ENCODE measurements around the gene SPTSSB.

The SPTSSB gene

DNA sequence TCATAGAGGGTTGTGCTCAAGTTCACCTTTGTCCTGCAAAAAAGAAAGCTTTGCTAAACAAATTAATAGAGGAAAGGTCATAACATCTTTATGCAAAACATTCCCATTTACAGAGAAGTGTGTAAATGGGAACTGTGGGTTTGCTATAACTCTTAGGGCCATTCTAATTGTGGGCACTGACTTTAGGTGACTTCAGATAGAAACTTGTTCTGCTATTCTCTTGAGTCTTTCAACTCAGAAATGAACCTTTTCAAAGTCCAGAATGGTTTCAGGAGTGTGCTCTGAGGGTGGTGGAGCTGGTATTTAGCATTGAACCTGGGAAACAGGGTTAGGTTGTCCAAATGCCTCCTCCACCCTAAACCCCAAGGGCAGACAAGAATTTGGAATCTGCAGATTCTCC lies 34.0 kb downstream of the SPTSSB start:
- no peak for DNase-seq

DNA sequence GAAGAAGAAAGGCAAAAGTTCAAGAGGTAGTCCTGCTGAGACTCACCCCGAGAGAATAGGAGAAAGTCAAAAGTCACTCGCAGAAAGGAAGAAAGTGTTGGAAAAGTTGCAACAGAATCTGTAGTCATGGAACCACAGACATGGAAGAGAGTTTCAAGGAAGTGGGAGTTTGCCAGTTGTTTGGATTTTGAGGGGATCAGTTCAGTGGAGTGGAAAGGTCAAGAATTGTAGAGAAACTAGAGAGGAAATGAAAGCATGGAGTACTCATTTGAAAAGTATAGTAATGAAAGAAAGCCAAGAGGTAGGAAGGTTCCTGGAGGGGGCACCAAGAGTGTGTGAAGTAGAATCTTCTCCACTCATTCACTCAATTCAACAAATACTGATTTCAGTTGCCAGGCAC lies 34.7 kb downstream of the SPTSSB start:
- no peak for DNase-seq

DNA sequence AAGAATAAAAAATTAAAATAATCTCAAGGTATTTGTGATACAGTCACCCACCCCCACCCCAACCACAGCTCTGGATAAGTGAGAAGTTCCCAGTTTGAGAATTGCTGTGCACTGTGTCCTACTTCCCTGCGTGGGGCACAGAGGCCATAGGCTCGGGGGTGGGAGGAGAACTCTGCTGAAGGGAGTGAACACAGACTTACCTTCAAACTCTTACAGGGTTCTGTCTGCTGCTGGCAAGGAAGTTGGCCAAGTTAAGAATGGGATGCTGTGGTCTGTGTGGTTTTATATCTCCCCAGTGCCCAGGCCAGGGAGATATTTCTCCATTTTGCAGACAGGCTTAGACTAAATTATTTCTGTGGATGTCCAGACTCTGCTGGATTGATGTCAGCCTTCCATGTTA lies 37.6 kb downstream of the SPTSSB start:
- no peak for DNase-seq

DNA sequence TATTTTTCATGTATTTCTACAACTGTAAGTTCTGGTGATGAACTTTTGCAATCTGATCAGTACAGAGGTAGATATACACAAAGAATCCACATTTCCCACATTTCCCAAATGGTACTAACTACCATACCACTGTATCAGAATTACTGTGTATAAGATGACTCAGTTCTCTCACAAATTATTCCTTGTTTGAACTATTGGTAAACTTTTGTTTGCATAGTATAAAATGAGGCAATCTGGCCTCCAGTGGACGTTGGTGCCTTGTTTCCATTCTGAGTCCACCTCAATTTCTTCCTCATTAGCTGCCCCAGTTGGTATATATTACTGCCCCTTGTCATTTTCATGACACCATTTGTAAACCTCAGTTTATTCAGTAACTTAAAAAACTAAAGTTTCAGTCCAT lies 38.5 kb downstream of the SPTSSB start:
- DNase-seq = no peak

DNA sequence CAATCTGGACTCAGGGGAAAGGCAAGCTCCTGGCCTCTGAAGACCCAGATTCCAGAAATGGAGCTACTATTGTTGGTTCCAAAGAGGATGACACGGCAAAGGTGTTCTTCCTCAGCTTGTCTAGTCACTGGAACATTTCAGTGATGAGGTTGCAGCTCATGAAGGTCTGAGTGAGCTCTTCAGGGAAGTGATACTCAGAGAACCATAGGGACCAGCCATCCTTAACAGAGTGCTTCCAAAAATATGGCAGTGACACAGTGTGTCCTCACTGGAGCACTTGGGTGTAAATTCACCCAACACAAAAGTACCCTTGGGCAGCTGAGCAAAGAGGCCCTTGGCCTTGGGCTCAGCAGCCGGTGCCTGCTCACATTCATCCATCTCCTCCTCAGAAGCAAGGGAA lies 46.3 kb downstream of the SPTSSB start:
- no peak for DNase-seq

DNA sequence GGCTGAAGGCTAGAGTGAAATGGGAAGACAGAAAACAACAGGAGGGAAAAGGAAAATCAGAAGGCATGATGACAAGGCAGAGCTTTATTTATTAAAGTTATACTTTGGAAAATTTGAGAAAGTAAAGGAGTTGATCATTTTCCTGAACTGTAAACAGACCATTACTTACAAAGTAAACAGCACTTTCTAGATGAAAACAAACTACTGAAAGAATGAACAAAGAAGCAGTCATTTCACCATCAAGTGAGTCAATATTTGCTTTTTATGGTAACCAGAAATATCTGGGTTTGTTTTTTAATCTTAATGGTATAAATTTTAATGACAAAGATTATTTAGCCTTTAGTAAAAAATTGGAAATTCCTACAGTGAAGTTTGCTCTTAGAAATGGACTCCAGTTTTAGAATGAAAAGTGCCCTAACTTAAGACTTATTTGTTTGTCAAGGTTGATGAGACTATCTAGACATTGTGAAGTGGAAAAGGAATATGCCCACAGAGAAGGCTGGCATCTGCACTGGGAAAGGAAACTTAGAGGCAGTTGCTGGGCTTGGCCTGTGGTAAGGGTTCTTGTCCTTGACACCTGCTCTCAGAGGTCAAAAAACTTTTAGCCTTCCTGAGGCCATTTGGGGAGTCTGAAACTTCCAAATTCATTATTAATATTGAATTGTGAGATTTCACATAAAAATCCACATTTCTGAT lies 47.2 kb downstream of the SPTSSB start:
- no peak for DNase-seq

DNA sequence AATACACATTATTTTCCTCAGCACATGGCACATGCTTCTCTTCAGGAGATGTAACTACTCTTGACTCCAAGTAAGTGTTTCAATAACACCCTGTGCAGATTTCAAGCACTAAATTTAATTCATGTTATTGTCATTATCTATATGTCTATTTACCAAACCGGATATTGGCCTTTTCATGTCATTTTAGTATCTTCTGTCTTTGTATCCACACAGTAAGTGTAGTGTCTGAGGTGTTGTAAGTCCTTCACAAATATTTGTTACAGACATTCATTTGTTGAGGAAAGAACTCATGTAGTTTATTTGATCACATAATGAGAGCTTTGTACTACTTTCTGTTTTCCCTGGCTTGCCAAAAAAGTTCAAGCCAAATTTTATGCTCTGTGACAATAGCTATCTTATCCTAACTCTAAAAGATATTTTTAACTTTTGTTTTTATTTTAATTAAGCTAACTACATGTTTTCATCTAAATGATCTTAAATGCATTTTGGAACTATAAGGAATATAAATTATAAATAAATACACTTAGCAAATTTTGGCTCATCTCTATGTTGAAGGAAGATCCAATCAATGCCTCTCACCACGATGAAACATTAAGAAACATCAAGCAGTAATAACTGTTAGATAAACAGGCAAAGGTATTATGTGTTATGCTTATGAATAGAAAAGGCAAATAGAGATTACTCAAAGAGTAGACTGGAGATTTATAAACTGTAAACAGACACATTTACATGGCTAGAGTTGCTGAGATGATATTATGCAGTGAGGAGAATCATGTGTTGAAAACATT lies 48.3 kb downstream of the SPTSSB start:
- no peak for DNase-seq

DNA sequence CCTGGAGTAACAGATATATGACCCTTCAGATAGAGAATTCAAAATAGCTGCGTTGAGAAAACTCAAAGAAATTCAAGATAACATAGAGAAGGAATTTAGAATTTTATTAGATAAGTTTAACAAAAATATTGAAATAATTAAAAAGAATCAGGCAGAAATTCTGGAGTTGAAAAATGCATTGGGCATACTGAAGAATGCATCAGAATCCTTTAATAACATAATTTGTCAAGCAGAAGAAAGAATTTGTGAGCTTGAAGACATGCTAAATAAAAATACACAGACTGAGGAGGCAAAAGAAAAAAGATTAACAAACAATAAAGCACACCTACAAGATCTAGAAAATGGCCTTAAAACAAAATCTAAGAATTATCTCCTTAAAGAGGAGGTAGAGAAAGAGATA lies 50.5 kb downstream of the SPTSSB start:
- no peak for DNase-seq

DNA sequence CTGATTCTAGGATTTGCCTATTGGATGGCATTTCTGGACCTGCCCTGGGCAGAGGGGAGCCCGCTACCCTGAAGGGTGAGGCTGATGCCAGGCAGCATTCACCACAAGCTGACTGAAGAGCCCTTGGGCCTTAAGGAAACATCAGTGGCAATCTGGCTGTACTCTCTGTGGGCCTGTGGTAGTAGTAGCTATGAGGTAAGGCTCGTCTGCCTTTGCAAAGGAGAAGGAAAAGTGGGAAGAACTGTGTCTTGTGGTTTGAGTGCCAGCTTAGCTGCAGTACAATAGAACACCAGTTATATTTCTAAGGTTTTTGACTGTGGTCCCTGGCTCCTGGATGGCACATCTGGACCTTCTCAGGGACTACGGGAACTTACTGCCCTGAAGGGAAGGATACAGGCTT lies 51.5 kb downstream of the SPTSSB start:
- no peak for DNase-seq

DNA sequence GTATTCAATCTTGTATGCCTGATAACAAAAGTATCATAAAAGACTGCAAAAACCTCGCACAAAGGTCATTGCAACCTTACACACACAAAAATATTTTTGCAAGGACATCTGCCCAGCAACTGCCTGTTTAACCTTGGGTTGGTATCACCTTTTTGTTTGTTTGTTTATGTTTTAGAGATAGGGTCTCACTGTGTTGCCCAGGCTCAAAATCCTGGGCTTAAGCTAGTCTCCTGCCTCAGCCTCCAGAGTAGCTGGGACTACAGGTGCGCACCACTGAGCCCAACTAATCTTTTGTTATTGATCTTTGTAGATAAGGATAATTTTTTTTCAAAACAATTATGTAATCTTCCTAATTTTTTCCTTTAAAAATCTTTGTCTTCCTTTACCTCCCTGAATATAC lies 54.2 kb downstream of the SPTSSB start:
- no peak for DNase-seq

DNA sequence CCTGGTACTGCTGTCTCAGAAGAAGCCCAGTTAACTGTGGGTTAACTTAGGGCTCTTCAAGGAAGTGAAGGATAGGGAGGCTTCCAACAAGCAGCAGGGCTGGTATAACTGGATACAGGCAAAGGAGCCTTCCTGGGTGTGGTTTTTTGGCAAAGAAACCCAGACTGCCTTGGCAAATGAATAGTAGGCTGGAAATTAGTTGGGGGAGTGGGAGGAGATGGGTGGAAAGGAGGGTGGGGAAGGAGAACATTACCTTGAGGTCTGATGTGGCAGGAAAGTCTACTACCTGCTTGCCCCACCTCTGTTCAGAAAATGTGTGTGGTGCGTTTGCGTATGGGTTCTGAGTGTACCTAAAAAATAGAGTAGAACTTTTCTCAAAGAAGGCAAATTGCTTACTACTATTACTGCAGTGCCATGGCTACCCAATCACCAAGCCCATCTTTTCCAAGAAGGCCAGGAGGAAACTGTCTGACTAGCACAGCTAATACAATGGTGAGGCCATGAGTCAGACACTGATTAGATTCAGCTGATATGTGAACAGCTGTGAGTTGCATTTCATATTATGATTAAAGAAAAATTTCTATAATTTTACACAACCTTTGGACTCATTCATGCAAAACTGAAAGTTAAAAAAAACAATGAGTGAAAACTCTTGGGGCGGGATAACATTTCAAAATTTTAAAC lies 55.2 kb downstream of the SPTSSB start:
- DNase-seq = no peak

DNA sequence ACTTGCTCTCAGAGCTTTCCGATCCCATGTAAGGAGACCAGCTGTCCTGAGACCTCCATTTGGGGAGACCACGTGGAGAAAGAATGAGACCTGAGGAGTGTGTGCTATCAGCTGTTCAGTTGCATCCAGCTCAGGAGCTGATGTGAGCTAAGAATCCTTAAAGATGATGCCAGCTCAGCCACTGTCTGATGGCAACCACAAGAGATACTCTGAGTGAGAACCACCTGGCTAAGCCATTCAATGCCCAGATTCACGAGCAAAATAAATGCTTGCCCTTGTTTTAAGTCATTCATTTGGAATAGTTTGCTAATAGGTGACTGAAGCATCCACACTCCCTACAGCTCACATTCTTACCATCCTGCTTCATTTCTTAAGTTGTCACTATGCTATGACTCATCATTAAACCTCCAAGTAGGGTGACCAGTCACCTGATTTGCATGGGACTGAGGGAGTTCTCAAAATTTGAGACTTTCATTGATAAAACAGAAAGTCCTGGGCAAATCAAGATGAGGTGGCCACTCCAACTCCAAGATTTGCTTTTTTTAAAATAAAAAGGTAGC lies 56.4 kb downstream of the SPTSSB start:
- no peak for DNase-seq

DNA sequence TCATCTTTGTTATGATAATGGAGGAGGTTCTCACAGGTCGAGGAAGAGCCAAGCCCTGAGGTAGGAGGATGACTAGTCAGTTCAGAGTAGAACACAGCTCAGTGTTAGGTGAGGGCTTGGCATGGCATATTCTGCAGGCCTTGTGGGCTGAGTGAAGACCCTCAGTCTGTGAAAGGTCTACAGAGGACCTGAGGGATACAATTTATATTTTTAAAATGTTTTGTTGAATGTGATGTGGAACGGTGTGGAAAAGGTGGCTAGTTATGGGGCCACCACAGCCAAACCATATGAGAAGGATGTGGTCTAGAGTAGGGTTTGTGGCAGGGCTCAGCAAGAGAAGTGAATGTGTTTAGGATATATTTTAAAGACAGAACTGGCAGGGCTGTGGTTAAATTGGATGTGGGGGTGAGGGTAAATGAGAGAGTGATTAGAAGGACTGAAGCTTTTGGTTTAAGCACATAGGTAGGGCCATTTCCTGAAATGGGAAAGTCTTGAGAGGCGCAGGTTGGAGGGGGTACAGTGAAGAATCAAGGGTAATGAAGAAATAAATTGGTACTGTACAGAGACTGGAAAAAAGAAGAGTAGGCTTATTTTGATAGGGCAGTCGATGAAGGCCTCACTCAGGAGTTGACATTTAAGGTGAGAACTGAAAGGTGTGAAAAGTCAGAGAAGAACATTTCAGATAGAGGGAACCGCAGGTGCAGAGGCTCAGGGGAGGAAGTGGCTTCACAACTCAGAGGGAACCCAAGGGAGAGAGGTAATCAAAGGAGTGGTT lies 60.5 kb downstream of the SPTSSB start:
- no peak for DNase-seq

DNA sequence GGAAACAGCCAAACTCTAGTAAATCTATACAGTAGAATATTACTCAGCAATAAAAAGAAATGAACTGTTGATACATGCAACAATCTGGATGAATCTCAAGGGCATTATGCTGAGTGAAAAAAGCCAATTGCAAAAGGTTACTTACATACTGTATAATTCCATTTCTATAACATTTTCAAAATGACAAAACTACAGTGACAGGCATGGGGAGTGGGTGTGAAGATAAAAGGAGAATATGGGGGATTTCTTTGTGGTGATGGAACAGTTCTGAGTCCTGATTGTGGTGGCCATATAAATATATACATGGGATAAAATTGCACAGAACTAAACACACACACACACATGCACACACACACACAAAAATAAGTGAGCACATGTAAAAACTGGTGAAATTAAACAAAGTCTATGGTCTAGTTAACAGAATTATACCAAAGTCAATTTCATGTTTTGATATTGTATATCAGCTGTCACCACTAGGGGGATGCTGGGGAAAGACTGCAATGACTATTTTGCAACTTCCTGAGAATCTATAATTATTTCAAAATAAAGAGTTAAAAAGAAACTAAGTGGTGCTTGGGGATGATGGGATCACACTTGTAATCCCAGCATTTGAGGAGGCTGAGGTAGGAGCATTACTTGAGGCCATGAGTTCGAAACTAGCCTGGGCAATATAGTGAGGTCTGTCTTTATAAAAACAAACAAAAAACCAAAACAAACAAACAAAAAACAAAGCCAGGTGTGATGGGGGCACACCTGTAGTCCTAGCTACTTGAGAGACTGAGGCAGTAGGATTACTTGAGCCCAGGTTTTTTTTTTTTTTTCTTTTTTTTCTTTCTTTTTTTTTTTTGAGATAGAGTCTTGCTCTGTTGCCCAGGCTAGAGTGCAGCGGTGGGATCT lies 66.0 kb downstream of the SPTSSB start:
- DNase-seq = no peak

DNA sequence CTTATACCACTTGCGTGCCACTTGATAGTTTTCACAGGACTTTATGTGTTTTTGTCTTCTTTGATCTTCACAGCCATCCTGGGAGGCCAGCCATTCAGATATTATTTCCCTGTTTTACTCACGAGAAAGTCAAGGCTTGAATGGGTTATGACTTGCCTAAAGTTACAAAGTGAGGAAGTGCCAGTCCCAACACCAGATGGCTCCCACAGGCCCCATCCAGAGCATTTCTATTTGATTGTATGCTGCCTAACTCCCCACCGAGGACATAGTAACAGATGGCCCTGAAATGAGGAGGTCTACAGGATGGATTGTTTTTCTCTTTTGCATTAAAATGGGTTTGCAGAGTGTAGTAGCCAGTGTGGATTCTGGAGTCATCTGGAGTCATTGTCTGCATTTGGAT lies 74.5 kb downstream of the SPTSSB start:
- DNase-seq = no peak

DNA sequence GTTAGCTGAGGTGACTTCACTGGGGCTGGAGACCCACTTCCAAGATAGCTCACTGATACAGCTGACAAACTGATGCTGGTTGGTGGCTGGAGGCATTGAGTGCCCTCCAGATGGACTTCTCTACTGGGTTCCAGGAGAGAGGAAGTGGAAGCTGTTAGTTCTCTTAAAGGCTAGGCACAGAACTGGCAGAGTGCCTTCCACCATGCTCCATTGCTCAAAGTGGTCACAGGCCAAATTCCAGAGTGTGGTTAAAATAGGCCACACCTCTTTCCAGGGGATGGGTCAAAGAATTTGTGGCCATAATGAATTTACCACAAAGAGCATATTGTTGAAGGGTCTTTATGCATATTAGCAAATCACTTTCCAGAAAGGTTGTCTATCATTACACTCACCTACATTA lies 76.0 kb downstream of the SPTSSB start:
- DNase-seq = no peak
